ENCODE measurements around the gene PFDN5.

GRCh38 chr12:53333289-53333688, 37.9 kb downstream of the PFDN5 start:
- TF ChIP-seq CTCF (IDR thresholded peaks at IDR 0.05; ENCODE audit: insufficient read depth, low read length) (no peak), SPI1 (IDR thresholded peaks at IDR 0.05; ENCODE audit: borderline replicate concordance, low read depth) (no peak)

Measured in HL-60 (cell line).